Transverse colon (tissue), 4 donors: ENCODE results near the gene KRT35.

Experiments used
- CTCF ChIP-seq, 5 experiments: fragments of 200-600 bp in 3 of 5; fragments of 450-650 bp in 2 of 5; sonication (generic) in 3 of 5; IDR thresholded peaks; 1 replicate in 2 of 5; 2 replicates in 3 of 5; pipeline ENCODE4 v1.5.1; 2016 to 2017; ENCODE audit warnings: antibody characterized with exemption in 5 of 5, inconsistent platforms in 3 of 5, mild to moderate bottlenecking in 2 of 5, moderate library complexity in 1 of 5
- EP300 ChIP-seq: sonication (generic); formaldehyde crosslinking; IDR thresholded peaks from one replicate; pipeline ENCODE4 v1.6.1; 2017; ENCODE audit warnings: antibody characterized with exemption, low read depth
- POLR2A ChIP-seq: fragments of 450-650 bp; IDR thresholded peaks from one replicate; pipeline ENCODE4 v1.6.1; 2016; ENCODE audit warnings: antibody characterized with exemption, mild to moderate bottlenecking, moderate library complexity
- POLR2AphosphoS5 ChIP-seq, 3 donors: sonication (generic); formaldehyde crosslinking; IDR thresholded peaks; one replicate each; pipeline ENCODE4 v1.6.1; 2016; ENCODE audit warnings: antibody characterized with exemption in 3 of 3

- TF ChIP-seq CTCF (IDR thresholded peaks at IDR 0.05): no peak
- no peak for TF ChIP-seq POLR2A
- TF ChIP-seq POLR2AphosphoS5 (IDR thresholded peaks at IDR 0.05): no peak
- no peak for TF ChIP-seq EP300
These were observed 815 bp downstream of the KRT35 start for GRCh38 chr17:41480136-41480535.
